CD1c-positive myeloid dendritic cell (primary cell): Measurements from ENCODE around the gene AP1B1.
"Not testable (repeated sequence)": the region's sequence is repeated elsewhere in the genome, so short reads cannot be mapped to it uniquely, and the experiment has no call there.

Experiments
- DNase-seq: peaks from one replicate; pipeline ENCODE4 v3.0.0-alpha.2; 2016; ENCODE audit errors: extremely low spot score

Gene AP1B1

DNA sequence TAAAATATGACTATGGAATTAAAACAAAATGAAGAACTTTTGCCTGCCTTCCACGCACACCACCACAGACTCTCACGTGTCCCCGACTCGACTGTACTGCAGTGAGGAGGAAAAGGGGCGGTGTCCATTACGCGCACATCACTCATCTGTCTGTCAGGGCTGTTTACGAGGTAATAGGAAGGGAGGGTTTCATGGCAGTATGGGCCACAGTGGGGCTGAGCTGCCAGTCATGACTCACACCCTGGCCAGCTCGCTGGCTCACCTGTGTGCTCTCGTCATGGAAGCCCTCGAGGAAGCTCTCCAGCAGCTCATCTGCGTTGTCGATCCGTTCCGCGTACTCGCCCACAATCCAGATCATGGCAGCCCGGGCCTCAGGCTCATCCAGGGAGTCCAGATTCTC lies 39.4 kb downstream of the AP1B1 start:
- DNase-seq = no peak

- DNase-seq = no peak
Observed at GRCh38 chr22:29348041-29348440, 40.3 kb downstream of the AP1B1 start.

GRCh38 chr22:29346659-29347058 lies 41.7 kb downstream of the AP1B1 start:
- DNase-seq = no peak

DNA sequence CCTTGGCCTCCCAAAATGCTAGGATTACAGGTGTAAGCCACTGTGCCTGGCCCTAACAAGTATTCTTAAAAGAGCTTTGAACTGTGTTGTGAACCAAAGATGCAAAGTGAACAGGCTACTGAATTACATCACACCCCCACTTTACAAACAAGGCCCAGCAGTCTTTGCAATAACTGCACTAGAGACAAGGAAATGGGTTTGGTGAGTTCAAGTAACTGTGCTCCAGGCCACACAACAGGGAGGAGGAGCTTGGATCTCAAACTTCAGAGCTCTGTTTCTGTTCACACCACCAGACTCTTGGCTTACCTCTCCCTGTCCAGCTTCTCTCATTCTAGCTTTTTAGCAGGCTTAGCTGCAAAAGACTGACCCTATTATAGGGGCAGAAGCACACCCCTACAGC lies 42.4 kb downstream of the AP1B1 start:
- no peak for DNase-seq

DNA sequence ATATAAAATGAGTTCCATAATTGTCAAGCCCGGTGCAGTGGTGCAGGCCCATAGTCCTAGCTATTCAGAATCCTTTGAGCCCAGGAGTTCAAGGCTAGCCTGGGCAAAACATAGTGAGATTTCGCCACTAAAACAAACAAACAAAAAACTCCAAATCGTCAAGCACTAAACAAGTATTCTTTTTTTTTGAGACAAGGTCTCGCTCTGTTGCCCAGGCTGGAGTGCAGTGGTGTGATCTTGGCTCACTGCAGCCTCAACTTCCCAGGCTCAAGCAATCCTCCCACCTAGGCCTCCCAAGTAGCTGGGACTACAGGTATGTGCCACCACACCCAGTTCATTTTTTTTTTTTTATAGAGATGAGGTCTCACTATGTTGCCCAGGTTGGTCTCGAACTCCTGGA lies 43.5 kb downstream of the AP1B1 start:
- not testable (repeated sequence) for DNase-seq

- DNase-seq = no peak
Observed at GRCh38 chr22:29344137-29344536, 44.2 kb downstream of the AP1B1 start.

DNA sequence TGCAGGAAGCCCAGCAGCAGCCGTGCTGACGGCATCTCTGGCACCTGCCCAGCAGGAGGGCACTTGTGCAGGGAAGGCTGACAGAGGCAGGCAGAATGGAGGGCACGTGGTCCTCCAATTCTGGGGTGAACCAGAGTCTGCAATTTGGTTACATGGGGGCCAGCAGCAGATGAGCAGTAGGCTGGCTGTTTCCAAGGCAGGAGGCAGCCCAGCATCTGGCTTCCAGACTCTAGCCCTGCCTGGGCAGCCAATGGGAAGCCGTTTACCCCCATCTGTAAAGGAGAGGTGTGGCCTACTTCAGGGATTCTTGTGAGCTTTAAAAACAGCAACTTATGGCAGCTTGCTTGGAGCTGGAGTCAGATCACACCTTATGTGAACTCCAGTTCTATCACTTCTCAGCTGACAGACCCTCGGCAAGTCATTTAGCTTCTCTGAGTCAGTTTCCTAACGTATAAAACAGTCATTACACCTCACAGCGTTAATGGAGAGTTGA lies 45.0 kb downstream of the AP1B1 start:
- DNase-seq = no peak

GRCh38 chr22:29342577-29343312 lies 45.6 kb downstream of the AP1B1 start:
- no peak for DNase-seq

DNA sequence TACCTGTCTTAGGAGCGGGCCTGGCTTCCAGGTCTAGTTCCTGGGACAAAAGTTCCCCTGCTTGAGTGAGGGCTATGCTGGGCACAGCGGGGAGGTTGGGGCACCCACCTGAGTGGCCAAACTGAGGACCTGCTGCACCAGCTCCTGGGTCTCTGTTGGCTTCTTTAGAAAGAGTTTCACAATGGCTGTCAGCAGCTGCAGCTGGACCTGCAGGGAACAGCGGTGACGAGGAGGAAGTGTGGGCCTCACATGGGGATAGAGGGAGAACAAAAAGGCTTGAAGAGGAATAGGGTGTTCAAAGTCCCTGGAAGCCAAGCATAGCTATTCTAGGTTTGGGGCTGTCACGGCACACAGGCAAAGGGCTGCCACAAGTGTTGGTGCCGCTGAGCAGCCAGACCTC lies 46.2 kb downstream of the AP1B1 start:
- no peak for DNase-seq

GRCh38 chr22:29341849-29342127 lies 46.6 kb downstream of the AP1B1 start:
- DNase-seq = no peak

GRCh38 chr22:29341056-29341848 lies 47.1 kb downstream of the AP1B1 start:
- DNase-seq = no peak

- DNase-seq = no peak
Observed at GRCh38 chr22:29340566-29340965, 47.8 kb downstream of the AP1B1 start.

- DNase-seq = no peak
Observed at GRCh38 chr22:29339381-29340235, 48.8 kb downstream of the AP1B1 start.

DNA sequence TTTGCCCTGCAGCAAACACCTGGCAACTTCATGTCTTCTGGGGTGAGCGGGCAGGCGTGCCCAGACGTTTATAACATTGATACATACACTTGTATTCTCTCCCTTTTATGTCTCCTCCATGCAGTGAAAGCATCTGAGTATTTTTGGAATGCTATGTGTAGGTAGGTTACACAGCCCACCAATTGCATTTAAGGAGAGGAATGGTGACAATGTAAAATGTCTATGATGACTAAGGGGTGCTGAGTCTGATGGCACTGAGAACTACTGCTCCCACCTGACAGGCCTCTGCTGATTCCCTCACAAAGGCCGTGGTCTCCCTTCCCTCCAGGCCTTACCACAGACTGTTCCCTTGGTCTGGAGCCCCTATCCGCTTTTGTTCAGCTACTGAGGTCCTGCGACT lies 50.0 kb downstream of the AP1B1 start:
- DNase-seq = no peak

GRCh38 chr22:29337631-29338284 lies 50.6 kb downstream of the AP1B1 start:
- DNase-seq = no peak

DNA sequence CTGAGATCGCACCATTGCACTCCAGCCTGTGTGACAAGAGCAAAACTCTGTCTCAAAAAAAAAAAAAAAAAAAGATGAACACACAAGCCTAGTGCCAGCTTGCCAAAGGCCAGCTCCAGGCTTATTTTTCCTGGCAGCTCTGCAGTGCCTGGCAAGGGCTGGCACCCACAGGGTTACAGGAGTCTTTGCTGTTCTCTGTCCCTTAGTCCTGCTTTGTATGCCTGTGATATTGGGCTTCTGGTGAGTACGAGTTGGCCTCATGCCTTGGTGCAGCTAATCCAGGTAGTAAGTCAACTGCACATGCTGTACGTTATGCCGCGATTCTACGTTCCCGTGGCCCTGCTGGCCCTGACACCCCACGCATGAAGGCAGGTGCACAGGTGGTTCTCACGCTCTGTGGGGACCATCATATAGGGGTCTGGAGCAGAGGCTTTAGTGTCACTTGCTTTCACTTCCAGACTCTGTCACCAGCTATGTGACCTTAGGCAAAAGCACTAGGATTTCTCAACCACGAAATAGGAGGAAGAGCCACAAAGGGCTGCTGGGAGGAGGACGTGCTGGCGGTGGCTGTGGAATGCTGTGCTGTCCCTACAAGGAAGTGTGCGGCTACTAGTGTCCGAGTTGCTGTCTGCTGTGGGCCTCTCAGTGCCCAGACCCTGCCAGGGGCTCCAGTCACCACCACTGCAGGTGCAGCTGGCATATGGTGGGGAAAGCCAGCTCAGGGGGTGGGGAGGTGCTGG lies 51.4 kb downstream of the AP1B1 start:
- no peak for DNase-seq

GRCh38 chr22:29335656-29336055 lies 52.7 kb downstream of the AP1B1 start:
- no peak for DNase-seq

- DNase-seq = no peak
Observed at GRCh38 chr22:29334696-29335344, 53.5 kb downstream of the AP1B1 start.

DNA sequence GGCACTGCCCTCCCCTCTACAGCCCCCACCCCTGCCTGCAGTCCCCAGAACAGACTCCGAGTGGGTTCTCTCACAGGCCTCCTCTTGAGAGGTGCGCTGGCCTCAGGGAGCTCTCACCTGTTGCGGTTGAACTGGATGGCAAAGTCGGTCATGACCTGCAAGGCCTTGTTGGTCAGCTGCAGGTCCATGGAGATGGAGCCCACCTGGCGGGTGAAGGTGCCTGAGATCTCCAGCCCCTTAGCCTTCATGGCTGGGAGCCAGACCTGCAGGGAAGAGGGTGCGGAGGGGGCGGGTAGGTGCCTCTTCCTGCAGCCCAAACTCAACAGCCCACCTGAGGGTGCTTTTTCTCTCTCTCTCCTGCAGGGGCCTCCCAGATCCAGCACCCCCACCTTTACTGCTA lies 54.2 kb downstream of the AP1B1 start:
- no peak for DNase-seq

DNA sequence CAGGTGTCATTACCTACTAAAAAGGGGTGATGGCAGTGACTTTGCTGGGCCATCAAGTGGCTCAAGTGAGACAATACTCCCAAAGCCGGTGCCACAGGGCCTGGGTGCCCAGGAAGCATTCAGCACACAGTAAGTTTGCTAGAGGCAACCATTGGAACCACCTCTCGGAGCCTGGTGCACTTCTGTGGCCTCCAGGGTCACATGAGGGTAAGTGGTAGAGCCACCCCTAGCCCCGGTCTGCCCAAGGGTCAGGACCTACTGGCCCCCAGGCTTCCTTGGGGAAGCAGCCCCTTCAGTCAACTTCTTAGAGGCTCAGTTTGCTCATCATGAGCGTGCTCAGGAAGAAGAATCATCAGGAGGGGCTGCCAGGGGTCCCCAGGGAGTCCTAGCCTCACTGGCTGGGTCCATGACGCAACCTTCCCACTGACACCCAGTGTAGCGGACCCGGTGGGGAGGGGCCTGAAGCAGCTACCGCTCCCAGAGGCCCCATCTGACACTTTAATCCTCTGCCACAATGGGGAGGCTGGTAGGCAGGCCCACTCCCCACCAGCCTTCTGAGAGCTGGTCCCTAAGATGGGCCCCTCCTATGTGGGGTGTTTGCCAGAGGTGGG lies 55.4 kb downstream of the AP1B1 start:
- no peak for DNase-seq
